Esophagus squamous epithelium (tissue), 4 donors: ENCODE data around the gene FAM180A.

Source experiments
- CTCF ChIP-seq, 6 experiments: fragments of 450-650 bp in 4 of 6; fragments of 200-600 bp in 2 of 6; sonication (generic) in 2 of 6; IDR thresholded peaks; one replicate each; pipeline ENCODE4 v1.5.1; 2016 to 2019; ENCODE audit warnings: antibody characterized with exemption in 6 of 6, mild to moderate bottlenecking in 4 of 6, moderate library complexity in 4 of 6
- POLR2A ChIP-seq, 4 donors: fragments of 450-650 bp; IDR thresholded peaks; one replicate each; pipeline ENCODE4 v1.6.1; 2017; ENCODE audit warnings: antibody characterized with exemption in 4 of 4, mild to moderate bottlenecking in 4 of 4, moderate library complexity in 3 of 4

GRCh38 chr7:135786911-135787310 lies 38.3 kb upstream of the FAM180A start:
- TF ChIP-seq CTCF (IDR thresholded peaks at IDR 0.05) (no peak), POLR2A (IDR thresholded peaks at IDR 0.05) (no peak)
